Stimulated activated CD4-positive, alpha-beta T cell treated with anti-CD3 and anti-CD28 coated beads, Interleukin-15, amount 100 ng/mL, for 48 hours (primary cell): Measurements from ENCODE around the gene GTF3C5.

Experiments
- DNase-seq, 2 donors: peaks; one replicate each; pipeline ENCODE4 v3.0.0-alpha.2; 2020; ENCODE audit warnings: low read depth in 2 of 2

The GTF3C5 gene

GRCh38 chr9:133031130-133031422 is 279 bp downstream of the GTF3C5 start:
- no peak for DNase-seq

GRCh38 chr9:133031496-133031911 is 707 bp downstream of the GTF3C5 start:
- no peak for DNase-seq

- no peak for DNase-seq
Observed at GRCh38 chr9:133032171-133032570, 1.4 kb downstream of the GTF3C5 start.

GRCh38 chr9:133035669-133036068 is 4.9 kb downstream of the GTF3C5 start:
- DNase-seq, result no peak

- DNase-seq, result no peak
Observed at GRCh38 chr9:133037775-133038515, 7.1 kb downstream of the GTF3C5 start.

GRCh38 chr9:133040892-133041479 is 10.2 kb downstream of the GTF3C5 start:
- peak in 1 of 2 donors; percentile 28 for DNase-seq

GRCh38 chr9:133041958-133042357 is 11.2 kb downstream of the GTF3C5 start:
- DNase-seq, result no peak

GRCh38 chr9:133042676-133043075 is 11.9 kb downstream of the GTF3C5 start:
- no peak for DNase-seq

- no peak for DNase-seq
Observed at GRCh38 chr9:133043449-133044035, 12.7 kb downstream of the GTF3C5 start.

- no peak for DNase-seq
Observed at GRCh38 chr9:133044125-133044524, 13.3 kb downstream of the GTF3C5 start.

GRCh38 chr9:133044661-133045060 is 13.9 kb downstream of the GTF3C5 start:
- no peak for DNase-seq

GRCh38 chr9:133045132-133045531 is 14.3 kb downstream of the GTF3C5 start:
- no peak for DNase-seq

- no peak for DNase-seq
Observed at GRCh38 chr9:133046196-133046899, 15.6 kb downstream of the GTF3C5 start.

- no peak for DNase-seq
Observed at GRCh38 chr9:133046900-133047295, 16.1 kb downstream of the GTF3C5 start.

- no peak for DNase-seq
Observed at GRCh38 chr9:133048595-133048994, 17.8 kb downstream of the GTF3C5 start.

- DNase-seq, result no peak
Observed at GRCh38 chr9:133049043-133049442, 18.2 kb downstream of the GTF3C5 start.

GRCh38 chr9:133050142-133050541 is 19.3 kb downstream of the GTF3C5 start:
- DNase-seq, result no peak

- no peak for DNase-seq
Observed at GRCh38 chr9:133050781-133051180, 20.0 kb downstream of the GTF3C5 start.

GRCh38 chr9:133051281-133051900 is 20.6 kb downstream of the GTF3C5 start:
- DNase-seq, result no peak

- DNase-seq, result no peak
Observed at GRCh38 chr9:133051966-133052539, 21.3 kb downstream of the GTF3C5 start.

- no peak for DNase-seq
Observed at GRCh38 chr9:133054194-133054890, 23.5 kb downstream of the GTF3C5 start.
